SU-DHL-6 (cell line): Measurements from ENCODE around the gene CORO1C.

Experiments used
- H2AFZ ChIP-seq: fragments of 200-600 bp; sonication (generic); 2 replicates; pipeline ENCODE4 v1.6.1; 2014; ENCODE audit warnings: low read depth, mild to moderate bottlenecking, moderate library complexity, mixed read lengths, antibody characterized with exemption, low read length; ENCODE audit not compliant: severe bottlenecking
- H3F3A ChIP-seq: fragments of 200-600 bp; shearing (Covaris generic); 2 replicates; pipeline ENCODE4 v1.6.0; 2016; ENCODE audit warnings: antibody characterized with exemption, mild to moderate bottlenecking; ENCODE audit not compliant: insufficient read depth
- H3K27ac ChIP-seq: fragments of 200-600 bp; sonication (generic); 2 replicates; pipeline ENCODE4 v1.5.1; 2016; ENCODE audit warnings: low read depth, mild to moderate bottlenecking, low read length, moderate library complexity, mixed read lengths
- H3K27me3 ChIP-seq: fragments of 200-600 bp; sonication (generic), shearing (Covaris generic); 2 replicates; pipeline ENCODE4 v1.6.0; 2014; ENCODE audit warnings: mild to moderate bottlenecking, low read length
- H3K36me3 ChIP-seq: fragments of 200-600 bp; sonication (generic); 2 replicates; pipeline ENCODE4 v1.6.1; 2014; ENCODE audit warnings: mild to moderate bottlenecking, low read length, mixed read lengths
- H3K4me2 ChIP-seq: fragments of 300-600, 200-600 bp; shearing (Covaris generic), sonication (generic); 2 replicates; pipeline ENCODE4 v1.6.0; 2014; ENCODE audit warnings: low read length, low read depth, mild to moderate bottlenecking; ENCODE audit not compliant: poor library complexity, severe bottlenecking
- H3K4me3 ChIP-seq: fragments of 200-600 bp; sonication (generic); 2 replicates; pipeline ENCODE4 v1.5.1; 2014; ENCODE audit warnings: antibody characterized with exemption, low read length, mild to moderate bottlenecking, mixed read lengths; ENCODE audit not compliant: insufficient read depth, poor library complexity, severe bottlenecking
- H3K79me2 ChIP-seq: fragments of 200-600 bp; sonication (generic); 2 replicates; pipeline ENCODE4 v1.6.1; 2014; ENCODE audit warnings: mild to moderate bottlenecking, low read length, moderate library complexity; ENCODE audit not compliant: insufficient read depth
- H3K9ac ChIP-seq: fragments of 200-600 bp; sonication (generic); 2 replicates; pipeline ENCODE4 v1.7.0; 2014; ENCODE audit warnings: mild to moderate bottlenecking, low read length
- H3K9me2 ChIP-seq: fragments of 200-600 bp; sonication (generic); replicated peaks from 2 replicates; pipeline ENCODE4 v1.6.1; 2014; ENCODE audit warnings: low read length; ENCODE audit not compliant: insufficient read depth
- H3K9me3 ChIP-seq: fragments of 200-600 bp; sonication (generic); 2 replicates; pipeline ENCODE4 v1.6.1; 2014; ENCODE audit warnings: low read length, mixed read lengths; ENCODE audit not compliant: insufficient read depth
- H4K20me1 ChIP-seq: fragments of 200-600 bp; sonication (generic); 2 replicates; pipeline ENCODE4 v1.6.1; 2014; ENCODE audit warnings: low read depth, mild to moderate bottlenecking, antibody characterized with exemption, low read length, moderate library complexity, mixed read lengths
- CTCF ChIP-seq: fragments of 200-600 bp; sonication (generic); IDR thresholded peaks from one replicate; pipeline ENCODE4 v1.5.1; 2017; ENCODE audit warnings: antibody characterized with exemption, mild to moderate bottlenecking, low read length, moderate library complexity; ENCODE audit not compliant: insufficient read depth, poor library complexity, severe bottlenecking
- EZH2phosphoT487 ChIP-seq: fragments of 200-600 bp; sonication (generic), shearing (Covaris generic); conservative IDR thresholded peaks from 2 replicates; pipeline ENCODE4 v1.6.1; 2018; ENCODE audit warnings: mild to moderate bottlenecking, antibody characterized with exemption, low read length, moderate library complexity, mixed read lengths

The CORO1C gene

GRCh38 chr12:108702595-108703320 lies 28.6 kb downstream of the CORO1C start:
- TF ChIP-seq EZH2phosphoT487 = no peak
- no peak for TF ChIP-seq CTCF
- H3K9me3 ChIP-seq = no peaks in the 10 kb centered on the region
- H3K27ac ChIP-seq = no peak overlapping the region
- H2AFZ ChIP-seq = no peak overlapping the region
- no peaks in the 10 kb centered on the region for H3K79me2 ChIP-seq
- no peaks in the 10 kb centered on the region for H3K27me3 ChIP-seq
- no peaks in the 10 kb centered on the region for H4K20me1 ChIP-seq
- no peaks in the 10 kb centered on the region for H3K36me3 ChIP-seq
- H3K9ac ChIP-seq = no peak overlapping the region
- no peak overlapping the region for H3K4me2 ChIP-seq
- H3K4me3 ChIP-seq = no peak overlapping the region
- H3F3A ChIP-seq = no peaks in the 10 kb centered on the region
- H3K9me2 ChIP-seq = no peaks in the 10 kb centered on the region

GRCh38 chr12:108701779-108702441 lies 29.4 kb downstream of the CORO1C start:
- no peak overlapping the region for H3K4me3 ChIP-seq
- no peaks in the 10 kb centered on the region for H3K9me2 ChIP-seq
- H3K9me3 ChIP-seq = no peaks in the 10 kb centered on the region
- H3K9ac ChIP-seq = no peak overlapping the region
- no peaks in the 10 kb centered on the region for H3K36me3 ChIP-seq
- H2AFZ ChIP-seq = no peak overlapping the region
- H3K79me2 ChIP-seq = no peaks in the 10 kb centered on the region
- H3K27ac ChIP-seq = no peak overlapping the region
- TF ChIP-seq EZH2phosphoT487 (no peak), CTCF (no peak)
- H4K20me1 ChIP-seq = no peaks in the 10 kb centered on the region
- H3K27me3 ChIP-seq = no peaks in the 10 kb centered on the region
- H3F3A ChIP-seq = no peaks in the 10 kb centered on the region
- no peak overlapping the region for H3K4me2 ChIP-seq

GRCh38 chr12:108700833-108701541 lies 30.3 kb downstream of the CORO1C start:
- Histone ChIP-seq H3K4me2 (no peak overlapping the region), H3F3A (no peaks in the 10 kb centered on the region), H3K27ac (no peak overlapping the region), H3K4me3 (no peak overlapping the region), H2AFZ (no peak overlapping the region), H3K9ac (no peak overlapping the region), H3K36me3 (no peaks in the 10 kb centered on the region), H3K79me2 (no peaks in the 10 kb centered on the region), H3K9me2 (no peaks in the 10 kb centered on the region), H3K9me3 (no peaks in the 10 kb centered on the region), H3K27me3 (no peaks in the 10 kb centered on the region), H4K20me1 (no peaks in the 10 kb centered on the region)
- no peak for TF ChIP-seq CTCF
- TF ChIP-seq EZH2phosphoT487 = no peak
